ENCODE results near the gene TMEM63C.

- TF ChIP-seq POLR2A (IDR thresholded peaks at IDR 0.05; ENCODE audit: low read length) (no peak), GATA1 (IDR thresholded peaks at IDR 0.05; ENCODE audit: low read depth, low read length) (no peak)
These were observed 86.5 kb downstream of the TMEM63C start for GRCh38 chr14:77267937-77268699.
